ENCODE results near the gene FITM2. TPM values are rescaled to one million over a fixed set of nuclear protein-coding genes. Genes with fewer than 3 reads are reported as not detected.

The FITM2 gene
- total RNA-seq, 4 donors from 2014 or later = 1.2 to 9.8 (median 6.7) TPM

- Histone ChIP-seq H3K36me3 (no peaks in the 10 kb centered on the region), H3K27me3 (no peaks in the 10 kb centered on the region), H3K4me3 (no peak overlapping the region), H3K27ac (no peak overlapping the region), H3K9me3 (no peaks in the 10 kb centered on the region), H3K4me1 (no peaks in the 10 kb centered on the region)
- intact Hi-C loops (cut with DNase I; ENCODE audit: low total_unique reads) = no loop called here
- DNase-seq = no peak
- TF ChIP-seq CTCF (IDR thresholded peaks at IDR 0.05) (no peak), POLR2A (IDR thresholded peaks at IDR 0.05) (no peak)
These were observed 15.0 kb downstream of the FITM2 start for GRCh38 chr20:44296011-44296410.

GRCh38 chr20:44291754-44292153 is 19.2 kb downstream of the FITM2 start:
- intact Hi-C loops (cut with DNase I; ENCODE audit: low total_unique reads) = no loop called here
- no peaks in the 10 kb centered on the region for H3K4me1 ChIP-seq
- TF ChIP-seq CTCF (IDR thresholded peaks at IDR 0.05) (no peak), POLR2A (IDR thresholded peaks at IDR 0.05) (no peak)
- H3K9me3 ChIP-seq = no peaks in the 10 kb centered on the region
- H3K36me3 ChIP-seq = no peaks in the 10 kb centered on the region
- no peaks in the 10 kb centered on the region for H3K27me3 ChIP-seq
- no peak overlapping the region for H3K27ac ChIP-seq
- H3K4me3 ChIP-seq = no peak overlapping the region
- DNase-seq = no peak

- no peak for DNase-seq
- Histone ChIP-seq H3K4me3 (no peak overlapping the region), H3K27ac (no peak overlapping the region), H3K9me3 (no peaks in the 10 kb centered on the region), H3K27me3 (no peaks in the 10 kb centered on the region), H3K36me3 (no peaks in the 10 kb centered on the region), H3K4me1 (no peaks in the 10 kb centered on the region)
- intact Hi-C loops (cut with DNase I; ENCODE audit: low total_unique reads) = no loop called here
- TF ChIP-seq CTCF (IDR thresholded peaks at IDR 0.05) (no peak), POLR2A (IDR thresholded peaks at IDR 0.05) (no peak)
These were observed 22.8 kb downstream of the FITM2 start for GRCh38 chr20:44288252-44288651.

- TF ChIP-seq POLR2A (IDR thresholded peaks at IDR 0.05) (no peak), CTCF (IDR thresholded peaks at IDR 0.05) (no peak)
- no peaks in the 10 kb centered on the region for H3K36me3 ChIP-seq
- no peak overlapping the region for H3K4me3 ChIP-seq
- H3K27ac ChIP-seq = no peak overlapping the region
- intact Hi-C loops (cut with DNase I; ENCODE audit: low total_unique reads) = no loop called here
- no peak for DNase-seq
- no peaks in the 10 kb centered on the region for H3K9me3 ChIP-seq
- no peaks in the 10 kb centered on the region for H3K27me3 ChIP-seq
- no peaks in the 10 kb centered on the region for H3K4me1 ChIP-seq
These were observed 23.5 kb downstream of the FITM2 start for GRCh38 chr20:44287272-44288097.

- H3K27me3 ChIP-seq = no peaks in the 10 kb centered on the region
- H3K4me3 ChIP-seq = no peak overlapping the region
- no peak for DNase-seq
- H3K4me1 ChIP-seq = no peaks in the 10 kb centered on the region
- H3K36me3 ChIP-seq = no peaks in the 10 kb centered on the region
- no peaks in the 10 kb centered on the region for H3K9me3 ChIP-seq
- no peak overlapping the region for H3K27ac ChIP-seq
- TF ChIP-seq POLR2A (IDR thresholded peaks at IDR 0.05) (no peak), CTCF (IDR thresholded peaks at IDR 0.05) (no peak)
- intact Hi-C loops (cut with DNase I; ENCODE audit: low total_unique reads) = no loop called here
These were observed 27.0 kb downstream of the FITM2 start for GRCh38 chr20:44284032-44284431.

Measured in uterus (tissue), 4 donors.